IMR-90 (cell line): ENCODE data around the gene COL13A1. TPM values are rescaled to one million over a fixed set of nuclear protein-coding genes. Genes with fewer than 3 reads are reported as not detected.
A peak's percentile ranks its signal among the peaks of the same experiment; 100 is the strongest.

Experiments
- ATAC-seq: fragments of 200-7000 bp; cut with Tn5 transposase; 2 replicates; pipeline ENCODE4 v1.9.1; 2020; ENCODE audit warnings: low read depth, mild to moderate bottlenecking, moderate library complexity
- BruUV-seq: library from RNA; stranded (reverse); fragments of 400-500 nt; replicated peaks from 2 replicates; lab custom pipeline; 2021; lab: Mats Ljungman, UMichigan
- CTCF ChIA-PET: fragments of 300-600 bp; formaldehyde crosslinking; extraction: SDS; loops from one replicate; lab custom pipeline; 2021; ENCODE audit warnings: antibody characterized with exemption; lab: Yijun Ruan, JAX
- POLR2A ChIA-PET: fragments of 300-600 bp; sonication (Branson Sonifier 250); formaldehyde crosslinking; loops from one replicate; lab custom pipeline; 2022; ENCODE audit warnings: antibody characterized with exemption; ENCODE audit not compliant: unreplicated experiment; lab: Charles Lee
- DNase-seq: peaks from one replicate; pipeline ENCODE4 v3.0.0; 2013
- H2AFZ ChIP-seq: replicated peaks from 2 replicates; pipeline ENCODE3; 2013; ENCODE audit warnings: low read length, mild to moderate bottlenecking; ENCODE audit not compliant: poor library complexity
- H2AK5ac ChIP-seq: 2 replicates; pipeline ENCODE4 v1.6.1; 2013; ENCODE audit warnings: low read depth, low read length, inconsistent platforms
- H2AK9ac ChIP-seq: replicated peaks from 2 replicates; pipeline ENCODE3; 2013; ENCODE audit warnings: mild to moderate bottlenecking, low read depth, low read length, moderate library complexity; ENCODE audit not compliant: poor library complexity
- H2BK120ac ChIP-seq: 2 replicates; pipeline ENCODE4 v1.6.1; 2013; ENCODE audit warnings: low read depth, low read length, inconsistent platforms
- H2BK15ac ChIP-seq: 3 replicates; pipeline ENCODE4 v1.6.1; 2013; ENCODE audit warnings: low read depth, low read length, inconsistent platforms
- H2BK20ac ChIP-seq: 2 replicates; pipeline ENCODE4 v1.6.1; 2013; ENCODE audit warnings: low read depth, mild to moderate bottlenecking, inconsistent platforms, low read length, moderate library complexity
- H2BK5ac ChIP-seq: 2 replicates; pipeline ENCODE4 v1.6.1; 2013; ENCODE audit warnings: mild to moderate bottlenecking, low read depth, low read length, inconsistent platforms; ENCODE audit not compliant: poor library complexity, severe bottlenecking
- H3K14ac ChIP-seq: replicated peaks from 2 replicates; pipeline ENCODE4 v1.6.1; 2013; ENCODE audit warnings: low read depth, low read length, inconsistent platforms
- H3K18ac ChIP-seq: 2 replicates; pipeline ENCODE4 v1.6.1; 2013; ENCODE audit warnings: low read depth, low read length, control low read depth
- H3K23ac ChIP-seq: 2 replicates; pipeline ENCODE4 v1.6.1; 2013; ENCODE audit warnings: low read depth, low read length, inconsistent platforms
- H3K27ac ChIP-seq: 2 replicates; pipeline ENCODE4 v1.5.1; 2013; ENCODE audit warnings: mild to moderate bottlenecking, control low read depth, low read length; ENCODE audit not compliant: insufficient read depth
- H3K27me3 ChIP-seq: 2 replicates; pipeline ENCODE4 v1.6.1; 2013; ENCODE audit warnings: low read length; ENCODE audit not compliant: control insufficient read depth, insufficient read depth
- H3K36me3 ChIP-seq: 2 replicates; pipeline ENCODE4 v1.6.1; 2013; ENCODE audit warnings: low read length, mixed read lengths; ENCODE audit not compliant: control insufficient read depth, insufficient read depth
- H3K4ac ChIP-seq: 2 replicates; pipeline ENCODE4 v1.6.1; 2013; ENCODE audit warnings: low read depth, low read length, inconsistent platforms
- H3K4me1 ChIP-seq: 2 replicates; pipeline ENCODE4 v1.6.1; 2013; ENCODE audit warnings: low read length, mixed read lengths; ENCODE audit not compliant: control insufficient read depth, insufficient read depth
- H3K4me2 ChIP-seq: 2 replicates; pipeline ENCODE4 v1.6.1; 2013; ENCODE audit warnings: low read depth, mild to moderate bottlenecking, control low read depth, low read length, moderate library complexity
- H3K4me3 ChIP-seq: 2 replicates; pipeline ENCODE4 v1.5.1; 2013; ENCODE audit warnings: low read depth, mild to moderate bottlenecking, control low read depth, low read length, moderate library complexity; ENCODE audit not compliant: insufficient read depth
- H3K56ac ChIP-seq: 2 replicates; pipeline ENCODE4 v1.6.1; 2013; ENCODE audit warnings: low read length, inconsistent platforms; ENCODE audit not compliant: insufficient read depth; ENCODE audit errors: extremely low read depth
- H3K79me1 ChIP-seq, 2 experiments: 2 replicates each; pipeline ENCODE4 v1.6.1; 2013; ENCODE audit warnings: low read length in 2 of 2, inconsistent platforms in 1 of 2, low read depth in 1 of 2
- H3K9ac ChIP-seq: 2 replicates; pipeline ENCODE4 v1.6.1; 2013; ENCODE audit warnings: low read depth, low read length, control low read depth
- H3K9me1 ChIP-seq: 2 replicates; pipeline ENCODE4 v1.6.1; 2013; ENCODE audit warnings: low read length, inconsistent platforms; ENCODE audit not compliant: insufficient read depth
- H3K9me3 ChIP-seq: 2 replicates; pipeline ENCODE4 v1.6.1; 2013; ENCODE audit warnings: low read length; ENCODE audit not compliant: control insufficient read depth, insufficient read depth
- H4K20me1 ChIP-seq: 2 replicates; pipeline ENCODE4 v1.6.1; 2013; ENCODE audit warnings: low read length, inconsistent platforms; ENCODE audit not compliant: insufficient read depth
- H4K5ac ChIP-seq: 2 replicates; pipeline ENCODE4 v1.6.1; 2013; ENCODE audit warnings: mild to moderate bottlenecking, low read depth, low read length, control low read depth
- H4K8ac ChIP-seq, 2 experiments: 2 replicates each; pipeline ENCODE4 v1.6.1; 2013; ENCODE audit warnings: low read depth in 2 of 2, low read length in 2 of 2, control low read depth in 1 of 2, inconsistent platforms in 1 of 2
- H4K91ac ChIP-seq: 2 replicates; pipeline ENCODE4 v1.6.1; 2013; ENCODE audit warnings: low read depth, low read length, inconsistent platforms; ENCODE audit not compliant: insufficient read depth
- BHLHE40 ChIP-seq: fragments of 150-350 bp; IDR thresholded peaks from 2 replicates; pipeline ENCODE4 v1.6.1; 2016; ENCODE audit warnings: mild to moderate bottlenecking, low read depth, low read length
- CHD1 ChIP-seq: IDR thresholded peaks from 2 replicates; pipeline ENCODE4 v1.6.1; 2012; ENCODE audit warnings: low read depth, low read length, improper control_type of control experiment
- CTCF ChIP-seq: conservative IDR thresholded peaks from 2 replicates; pipeline ENCODE4 v1.5.1; 2012; ENCODE audit warnings: mild to moderate bottlenecking, low read depth, low read length, improper control_type of control experiment
- FOS ChIP-seq: fragments of 150-350 bp; IDR thresholded peaks from 2 replicates; pipeline ENCODE4 v1.6.1; 2016; ENCODE audit warnings: low read depth, low read length
- MAFK ChIP-seq: IDR thresholded peaks from 2 replicates; pipeline ENCODE4 v1.6.1; 2012; ENCODE audit warnings: low read depth, low read length, improper control_type of control experiment
- MAZ ChIP-seq: IDR thresholded peaks from 2 replicates; pipeline ENCODE4 v1.6.1; 2012; ENCODE audit warnings: low read depth, mild to moderate bottlenecking, low read length, improper control_type of control experiment, moderate library complexity, borderline replicate concordance
- MXI1 ChIP-seq: IDR thresholded peaks from 2 replicates; pipeline ENCODE4 v1.6.1; 2012; ENCODE audit warnings: low read depth, mild to moderate bottlenecking, low read length, moderate library complexity, borderline replicate concordance
- NFE2L2 ChIP-seq: fragments of 150-350 bp; IDR thresholded peaks from 2 replicates; pipeline ENCODE4 v1.6.1; 2016; ENCODE audit warnings: low read depth, mild to moderate bottlenecking, low read length
- POLR2A ChIP-seq: IDR thresholded peaks from 2 replicates; pipeline ENCODE4 v1.6.1; 2012; ENCODE audit warnings: mild to moderate bottlenecking, low read depth, low read length
- RAD21 ChIP-seq: IDR thresholded peaks from 2 replicates; pipeline ENCODE4 v1.6.1; 2012; ENCODE audit warnings: low read length, improper control_type of control experiment
- WGBS, 2 experiments: methylation state at CpG; one replicate each; pipeline versions ENCODE4 v1.1.5 to v1.1.7; 2013; ENCODE audit warnings: missing lambda C conversion rate in 2 of 2; ENCODE audit not compliant: insufficient read length in 1 of 2; ENCODE audit errors: extremely low coverage in 2 of 2; 5-methylcytosine and 5-hydroxymethylcytosine counted together
- dilution Hi-C: fragments of 300-500 bp; cut with HindIII; formaldehyde crosslinking; loops from one replicate; pipeline ENCODE4 v1.14.3; 2018; ENCODE audit warnings: low sequenced_read_pairs; ENCODE audit not compliant: unreplicated experiment
- in situ Hi-C: fragments of 300-500 bp; cut with MboI; formaldehyde crosslinking; loops from 3 replicates; pipeline ENCODE4 v1.14.3; 2019; ENCODE audit warnings: low sequenced_read_pairs, inconsistent platforms, mixed read lengths
- intact Hi-C: fragments of 100-400 bp; cut with micrococcal nuclease; formaldehyde crosslinking; loops from 2 replicates; pipeline ENCODE4 v1.10.0; 2022
- polyA plus RNA-seq, 3 experiments: library from polyadenylated mRNA; depleted of rRNA; stranded (reverse); fragments of >200 nt; gene quantifications; 2 replicates each; pipeline ENCODE4 v1.2.3, GENCODE V29; 2012; ENCODE audit warnings: low replicate concordance in 1 of 3
- total RNA-seq: library from RNA; depleted of rRNA; stranded (reverse); fragments of >200 nt; gene quantifications from 2 replicates; pipeline ENCODE4 v1.2.3, GENCODE V29; 2012
- TF ChIP-seq, protein P1 (sequence below): fragments of 150-350 bp; IDR thresholded peaks from 2 replicates; pipeline ENCODE4 v1.6.1; 2017; ENCODE audit warnings: mild to moderate bottlenecking, antibody characterized with exemption, low read length, low read depth
- TF ChIP-seq, protein P2 (sequence below): fragments of 150-350 bp; IDR thresholded peaks from 2 replicates; pipeline ENCODE4 v1.6.1; 2016; ENCODE audit warnings: low read depth, mild to moderate bottlenecking, low read length, moderate library complexity, borderline replicate concordance

COL13A1 gene
- total and polyA plus RNA-seq, 2 of the 4 experiments (the other 2 are of a cell fraction), result 12.2 to 31.3 TPM

DNA sequence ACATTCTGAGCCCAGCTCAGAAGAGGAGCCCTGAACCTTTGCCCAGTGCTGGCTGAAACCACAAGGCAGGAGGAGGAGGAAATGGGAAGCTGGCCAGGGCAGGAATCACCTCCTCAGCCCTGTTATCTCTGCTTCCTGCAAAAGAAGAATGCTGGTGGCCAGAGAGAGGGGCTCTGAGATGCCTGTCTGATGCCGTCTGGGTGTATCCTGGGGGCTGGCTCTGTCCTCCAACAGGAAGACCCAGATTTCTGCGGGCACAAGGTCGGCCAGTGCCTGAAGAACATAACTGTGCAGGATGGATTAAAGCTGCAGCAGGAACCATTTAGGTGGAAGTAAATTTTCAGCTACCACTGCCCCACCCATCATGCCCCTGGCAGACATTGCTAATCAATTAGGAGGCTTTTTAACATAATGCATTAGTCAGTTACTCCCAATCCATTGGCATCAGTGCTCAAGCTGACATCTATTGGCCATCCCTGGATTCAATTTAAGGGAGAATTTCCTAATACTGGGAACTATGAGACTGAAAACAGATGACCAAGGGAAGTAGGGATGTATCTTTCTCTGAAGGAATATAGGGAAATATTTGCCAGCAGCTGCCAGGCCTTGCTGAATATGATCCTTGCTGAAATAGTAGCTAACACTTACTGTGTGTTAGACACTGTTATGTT, 67.7 kb downstream of the COL13A1 start:
- peak; percentile 53 for DNase-seq
- Histone ChIP-seq H3K9me1 (peaks cover 12% of the 10 kb centered on the region), H2BK20ac (no peak overlapping the region), H3K9ac (no peak overlapping the region), H2AFZ (peak overlapping the region; percentile 52), H4K20me1 (no peaks in the 10 kb centered on the region), H3K14ac (no peak overlapping the region; the same call in 1 of the 2 replicates), H3K4me1 (peaks cover 26% of the 10 kb centered on the region), H3K9me3 (no peaks in the 10 kb centered on the region), H2BK15ac (no peak overlapping the region), H3K36me3 (no peaks in the 10 kb centered on the region), H3K23ac (0 out of 2 replicates have a peak overlapping the region, but pooled peaks have one; percentile 7), H2BK120ac (no peak overlapping the region), H4K5ac (no peak overlapping the region), H3K4ac (peak overlapping the region; percentile 17; the same call in 1 of the 2 replicates), H2AK5ac (no peak overlapping the region), H3K27me3 (no peaks in the 10 kb centered on the region), H3K27ac (no peak overlapping the region), H3K4me2 (no peak overlapping the region), H3K56ac (no peak overlapping the region), H3K79me1 (peaks cover 6 to 36% of the 10 kb centered on the region in 2 experiments; a peak in 2 of 4 replicates), H3K18ac (no peak overlapping the region), H2AK9ac (no peak overlapping the region), H2BK5ac (no peak overlapping the region), H4K8ac (no peak overlapping the region; a peak in 1 of 4 replicates), H4K91ac (0 out of 2 replicates have a peak overlapping the region, but pooled peaks have one; percentile 11), H3K4me3 (no peak overlapping the region)
- dilution Hi-C loops, result no loop called here
- TF ChIP-seq BHLHE40 (no peak), MAZ (no peak), POLR2A (no peak), MXI1 (no peak), FOS (no peak), CHD1 (no peak), NFE2L2 (no peak), CTCF (no peak), MAFK (no peak), RAD21 (no peak)
- TF ChIP-seq, protein P1, sequence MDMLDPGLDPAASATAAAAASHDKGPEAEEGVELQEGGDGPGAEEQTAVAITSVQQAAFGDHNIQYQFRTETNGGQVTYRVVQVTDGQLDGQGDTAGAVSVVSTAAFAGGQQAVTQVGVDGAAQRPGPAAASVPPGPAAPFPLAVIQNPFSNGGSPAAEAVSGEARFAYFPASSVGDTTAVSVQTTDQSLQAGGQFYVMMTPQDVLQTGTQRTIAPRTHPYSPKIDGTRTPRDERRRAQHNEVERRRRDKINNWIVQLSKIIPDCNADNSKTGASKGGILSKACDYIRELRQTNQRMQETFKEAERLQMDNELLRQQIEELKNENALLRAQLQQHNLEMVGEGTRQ, result no peak
- TF ChIP-seq, protein P2, sequence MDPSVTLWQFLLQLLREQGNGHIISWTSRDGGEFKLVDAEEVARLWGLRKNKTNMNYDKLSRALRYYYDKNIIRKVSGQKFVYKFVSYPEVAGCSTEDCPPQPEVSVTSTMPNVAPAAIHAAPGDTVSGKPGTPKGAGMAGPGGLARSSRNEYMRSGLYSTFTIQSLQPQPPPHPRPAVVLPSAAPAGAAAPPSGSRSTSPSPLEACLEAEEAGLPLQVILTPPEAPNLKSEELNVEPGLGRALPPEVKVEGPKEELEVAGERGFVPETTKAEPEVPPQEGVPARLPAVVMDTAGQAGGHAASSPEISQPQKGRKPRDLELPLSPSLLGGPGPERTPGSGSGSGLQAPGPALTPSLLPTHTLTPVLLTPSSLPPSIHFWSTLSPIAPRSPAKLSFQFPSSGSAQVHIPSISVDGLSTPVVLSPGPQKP, result no peak
- in situ Hi-C loops, result no loop called here
- BruUV-seq, result no TSS peak
- ChIA-PET POLR2A (no interaction called here), CTCF (interaction anchor here (1.0 kb wide), 1 partner anchor 45 kb away, joined by 3 read pairs; no protein-coding TSS in a partner anchor)
- no CpG with 5 or more reads among the region's 3 CpGs for WGBS, 2 experiments
- intact Hi-C loops, result loop anchor here (5.0 kb wide), 2 partner anchors 43 to 67 kb away; partner anchors contain the start of gene COL13A1
- ATAC-seq, result no peak
